RWPE2 (cell line): Measurements from ENCODE around the gene RPS3.

ENCODE experiments used
- ATAC-seq: fragments of 200-7000 bp; cut with Tn5 transposase; 3 replicates; pipeline ENCODE4 v1.9.1; 2021; ENCODE audit warnings: low read depth
- DNase-seq: peaks from one replicate; pipeline ENCODE4 v3.0.0-alpha.2; 2020; ENCODE audit warnings: low spot score
- H3K27ac ChIP-seq: fragments of 450-650 bp; 2 replicates; pipeline ENCODE4 v1.5.1; 2017; ENCODE audit warnings: mild to moderate bottlenecking; ENCODE audit not compliant: poor library complexity, severe bottlenecking
- H3K27me3 ChIP-seq: fragments of 250-450 bp; sonication (Bioruptor Pico); 2 replicates; pipeline ENCODE4 v1.5.1; 2021; ENCODE audit warnings: mild to moderate bottlenecking, moderate library complexity; ENCODE audit not compliant: insufficient read depth, poor library complexity, severe bottlenecking
- H3K36me3 ChIP-seq: fragments of 250-450 bp; sonication (Bioruptor Pico); 2 replicates; pipeline ENCODE4 v1.5.1; 2020; ENCODE audit warnings: low read depth, mild to moderate bottlenecking, moderate library complexity
- H3K4me1 ChIP-seq: fragments of 250-450 bp; sonication (Bioruptor Pico); 2 replicates; pipeline ENCODE4 v1.5.1; 2021; ENCODE audit warnings: mild to moderate bottlenecking, moderate library complexity; ENCODE audit not compliant: insufficient read depth, poor library complexity, severe bottlenecking
- H3K4me3 ChIP-seq: fragments of 250-450 bp; sonication (Bioruptor Pico); 2 replicates; pipeline ENCODE4 v1.5.1; 2021; ENCODE audit warnings: mild to moderate bottlenecking, moderate library complexity; ENCODE audit not compliant: severe bottlenecking
- H3K9me3 ChIP-seq: fragments of 250-450 bp; sonication (Bioruptor Pico); 2 replicates; pipeline ENCODE4 v1.5.1; 2021; ENCODE audit warnings: mild to moderate bottlenecking, moderate library complexity; ENCODE audit not compliant: severe bottlenecking
- CTCF ChIP-seq: fragments of 450-650 bp; IDR thresholded peaks from one replicate; pipeline ENCODE4 v1.5.1; 2017; ENCODE audit warnings: mild to moderate bottlenecking, moderate library complexity; ENCODE audit not compliant: poor library complexity, severe bottlenecking

Gene RPS3

DNA sequence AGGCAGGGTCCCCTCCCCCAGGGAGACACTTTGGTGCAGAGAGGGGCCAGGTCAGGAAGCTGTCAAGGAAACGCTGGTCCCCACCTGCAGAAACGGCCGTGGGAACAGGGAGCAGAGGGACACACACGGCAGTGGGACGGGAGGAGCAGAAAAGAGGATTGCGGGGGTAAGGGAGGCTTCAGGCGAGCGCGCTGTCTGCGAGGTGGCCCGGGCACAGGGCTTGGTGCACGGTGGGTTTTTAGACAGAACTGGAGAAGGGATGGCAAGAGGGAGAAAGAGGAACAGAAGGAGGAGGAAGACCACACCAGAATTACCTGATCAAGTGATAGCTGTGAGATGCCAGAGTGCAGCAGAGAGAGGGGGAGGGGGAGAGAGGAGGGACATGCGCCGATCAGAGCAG, 39.7 kb downstream of the RPS3 start:
- Histone ChIP-seq H3K9me3 (no peaks in the 10 kb centered on the region), H3K4me1 (no peaks in the 10 kb centered on the region), H3K36me3 (no peaks in the 10 kb centered on the region), H3K4me3 (no peak overlapping the region), H3K27me3 (no peaks in the 10 kb centered on the region), H3K27ac (no peak overlapping the region)
- DNase-seq (no peak), ATAC-seq (no peak)
- TF ChIP-seq CTCF = no peak

DNA sequence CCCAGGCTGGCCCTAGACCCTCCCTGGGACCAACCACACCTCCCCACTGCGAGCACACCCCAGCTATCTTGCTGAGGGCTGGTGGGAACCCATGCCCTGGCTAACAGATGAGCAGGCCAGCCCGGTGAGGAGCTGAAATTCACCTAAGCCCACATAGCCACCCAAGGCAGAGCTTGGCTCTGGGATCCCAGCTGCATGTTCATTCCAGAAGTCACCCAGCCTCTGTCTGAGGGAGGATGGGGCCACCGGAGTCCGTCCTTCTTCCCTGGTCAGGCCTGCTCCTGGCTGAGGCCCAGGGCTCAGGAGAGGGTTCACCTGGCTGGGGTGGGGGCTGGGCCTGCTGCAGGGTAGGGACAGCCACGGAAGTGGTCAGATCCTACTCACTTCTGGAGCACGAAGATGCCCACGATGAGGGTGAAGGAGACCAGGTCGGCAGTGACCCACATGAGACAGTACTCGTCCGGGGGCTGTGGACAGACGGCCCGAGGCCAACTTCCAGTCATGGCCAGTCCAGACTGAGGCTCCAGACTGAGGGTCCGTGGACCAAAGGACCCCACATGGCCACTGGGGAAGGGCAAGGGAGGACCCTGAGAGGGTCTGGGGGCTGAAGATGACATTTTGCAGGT, 40.3 kb downstream of the RPS3 start:
- TF ChIP-seq CTCF = no peak
- Histone ChIP-seq H3K9me3 (no peaks in the 10 kb centered on the region), H3K4me3 (no peak overlapping the region), H3K27me3 (no peaks in the 10 kb centered on the region), H3K4me1 (no peaks in the 10 kb centered on the region), H3K27ac (no peak overlapping the region), H3K36me3 (no peaks in the 10 kb centered on the region)
- DNase-seq = no peak
- no peak for ATAC-seq

GRCh38 chr11:75440960-75441803, 41.9 kb downstream of the RPS3 start:
- Histone ChIP-seq H3K27me3 (no peaks in the 10 kb centered on the region), H3K9me3 (no peaks in the 10 kb centered on the region), H3K4me1 (no peaks in the 10 kb centered on the region), H3K36me3 (no peaks in the 10 kb centered on the region), H3K27ac (no peak overlapping the region), H3K4me3 (no peak overlapping the region)
- DNase-seq (no peak), ATAC-seq (peak; percentile 5; the same call in 2 of the 3 replicates)
- no peak for TF ChIP-seq CTCF

DNA sequence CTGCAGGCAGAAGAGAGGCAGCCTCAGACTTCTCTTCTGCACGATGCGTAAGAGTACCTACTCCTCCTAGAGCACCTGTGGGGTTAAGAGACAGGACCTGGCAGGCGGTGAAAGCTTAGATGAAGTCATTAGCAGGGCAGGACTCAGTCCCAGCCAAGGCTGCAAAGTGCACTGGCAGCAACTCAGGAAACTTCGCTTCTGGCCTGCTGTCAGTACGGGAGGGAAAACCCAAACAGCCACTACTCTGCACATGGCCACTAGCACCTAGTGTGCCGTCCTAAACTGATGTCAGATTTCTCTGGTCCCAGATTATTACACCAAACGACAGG, 42.5 kb downstream of the RPS3 start:
- TF ChIP-seq CTCF = no peak

More for the DNA sequence above, 42.5 kb downstream of the RPS3 start:
- DNase-seq (no peak), ATAC-seq (peak; percentile 24; the same call in 2 of the 3 replicates)
- Histone ChIP-seq H3K36me3 (no peaks in the 10 kb centered on the region), H3K4me3 (no peak overlapping the region), H3K27me3 (no peaks in the 10 kb centered on the region), H3K27ac (no peak overlapping the region), H3K4me1 (no peaks in the 10 kb centered on the region), H3K9me3 (no peaks in the 10 kb centered on the region)
